SU-DHL-6 (cell line): ENCODE measurements around the gene RASSF1.

ENCODE experiments used
- CTCF ChIP-seq: fragments of 200-600 bp; sonication (generic); IDR thresholded peaks from one replicate; pipeline ENCODE4 v1.5.1; 2017; ENCODE audit warnings: antibody characterized with exemption, mild to moderate bottlenecking, low read length, moderate library complexity; ENCODE audit not compliant: insufficient read depth, poor library complexity, severe bottlenecking
- EZH2phosphoT487 ChIP-seq: fragments of 200-600 bp; sonication (generic), shearing (Covaris generic); conservative IDR thresholded peaks from 2 replicates; pipeline ENCODE4 v1.6.1; 2018; ENCODE audit warnings: mild to moderate bottlenecking, antibody characterized with exemption, low read length, moderate library complexity, mixed read lengths

GRCh38 chr3:50297896-50298725, 42.5 kb downstream of the RASSF1 start:
- TF ChIP-seq CTCF, result no peak
- no peak for TF ChIP-seq EZH2phosphoT487
